ENCODE results near the gene SNAP91.

- TF ChIP-seq CTCF (IDR thresholded peaks at IDR 0.05) (no peak), EZH2 (IDR thresholded peaks at IDR 0.05) (no peak), EZH2phosphoT487 (IDR thresholded peaks at IDR 0.05) (no peak)
These were observed 108.4 kb downstream of the SNAP91 start for GRCh38 chr6:83600459-83600858.

All from neural progenitor cell (in vitro differentiated cells).